Measurements from ENCODE around the gene SYF2.

DNA sequence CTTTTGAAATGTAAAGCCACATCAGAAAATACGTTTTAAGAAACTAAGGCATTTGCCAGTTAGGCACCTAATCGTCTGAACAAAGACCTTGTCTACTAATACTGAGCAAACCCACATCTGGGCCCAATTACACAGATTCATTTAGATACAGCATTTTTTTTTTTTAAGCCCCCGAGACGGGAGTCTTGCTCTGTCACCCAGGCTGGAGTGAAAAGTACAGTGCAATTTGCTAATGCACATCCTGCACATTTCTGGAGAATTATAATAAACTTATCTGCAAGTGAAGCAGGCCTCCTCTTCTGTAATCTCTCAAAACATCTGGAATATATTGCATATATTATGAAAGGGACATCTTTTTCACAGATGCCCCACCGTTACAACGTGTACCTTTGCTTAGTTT is 11.6 kb upstream of the SYF2 start:
- TF ChIP-seq, protein P1, sequence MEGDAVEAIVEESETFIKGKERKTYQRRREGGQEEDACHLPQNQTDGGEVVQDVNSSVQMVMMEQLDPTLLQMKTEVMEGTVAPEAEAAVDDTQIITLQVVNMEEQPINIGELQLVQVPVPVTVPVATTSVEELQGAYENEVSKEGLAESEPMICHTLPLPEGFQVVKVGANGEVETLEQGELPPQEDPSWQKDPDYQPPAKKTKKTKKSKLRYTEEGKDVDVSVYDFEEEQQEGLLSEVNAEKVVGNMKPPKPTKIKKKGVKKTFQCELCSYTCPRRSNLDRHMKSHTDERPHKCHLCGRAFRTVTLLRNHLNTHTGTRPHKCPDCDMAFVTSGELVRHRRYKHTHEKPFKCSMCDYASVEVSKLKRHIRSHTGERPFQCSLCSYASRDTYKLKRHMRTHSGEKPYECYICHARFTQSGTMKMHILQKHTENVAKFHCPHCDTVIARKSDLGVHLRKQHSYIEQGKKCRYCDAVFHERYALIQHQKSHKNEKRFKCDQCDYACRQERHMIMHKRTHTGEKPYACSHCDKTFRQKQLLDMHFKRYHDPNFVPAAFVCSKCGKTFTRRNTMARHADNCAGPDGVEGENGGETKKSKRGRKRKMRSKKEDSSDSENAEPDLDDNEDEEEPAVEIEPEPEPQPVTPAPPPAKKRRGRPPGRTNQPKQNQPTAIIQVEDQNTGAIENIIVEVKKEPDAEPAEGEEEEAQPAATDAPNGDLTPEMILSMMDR (IDR thresholded peaks at IDR 0.05): no peak
- TF ChIP-seq RXRA (IDR thresholded peaks at IDR 0.05; ENCODE audit: borderline replicate concordance, low read depth) (no peak), FOXM1 (IDR thresholded peaks at IDR 0.05; ENCODE audit: low read depth) (no peak), TAF1 (IDR thresholded peaks at IDR 0.05; ENCODE audit: borderline replicate concordance, low read depth, low read length) (no peak)
